Measurements from ENCODE around the gene EPHA1.

EPHA1 gene

GRCh38 chr7:143408686-143409561 lies at the start of gene EPHA1:
Gene EPHA1 (minus strand): TSS chr7:143408856. CDS start chr7:143408805, 51 bp downstream.
- peaks cover 3% of the 10 kb centered on the region; the same call in 1 of the 2 replicates for H3K27me3 ChIP-seq (ENCODE audit: low read depth)
- no peaks in the 10 kb centered on the region for H3K36me3 ChIP-seq (replicated peaks)
- H3K4me3 ChIP-seq, result no peak within 1 kb of the TSS
- in situ Hi-C loops (cut with MboI; ENCODE audit: low sequenced_read_pairs), result no loop called here
- H3K4me1 ChIP-seq, result peaks cover 20% of the 10 kb centered on the region
- peak in 1 of 2 experiments; percentile 45 for DNase-seq (ENCODE audit: low spot score in 2 of 2)
- no peaks in the 10 kb centered on the region for H3K9me3 ChIP-seq

- no peaks in the 10 kb centered on the region for H3K4me1 ChIP-seq
- no peak for DNase-seq (ENCODE audit: low spot score in 2 of 2)
- no peaks in the 10 kb centered on the region for H3K36me3 ChIP-seq (replicated peaks)
- H3K9me3 ChIP-seq, result no peaks in the 10 kb centered on the region
- H3K4me3 ChIP-seq, result no peak overlapping the region
- in situ Hi-C loops (cut with MboI; ENCODE audit: low sequenced_read_pairs), result no loop called here
- no peaks in the 10 kb centered on the region for H3K27me3 ChIP-seq (ENCODE audit: low read depth)
These were observed 49.6 kb upstream of the EPHA1 start for GRCh38 chr7:143458263-143458662.

- in situ Hi-C loops (cut with MboI; ENCODE audit: low sequenced_read_pairs), result no loop called here
- DNase-seq (ENCODE audit: low spot score in 2 of 2), result no peak
- Histone ChIP-seq H3K36me3 (replicated peaks) (no peaks in the 10 kb centered on the region), H3K27me3 (ENCODE audit: low read depth) (no peaks in the 10 kb centered on the region), H3K4me3 (no peak overlapping the region), H3K4me1 (no peaks in the 10 kb centered on the region), H3K9me3 (no peaks in the 10 kb centered on the region)
These were observed 48.5 kb upstream of the EPHA1 start for GRCh38 chr7:143456992-143457793.

- H3K4me1 ChIP-seq, result no peaks in the 10 kb centered on the region
- in situ Hi-C loops (cut with MboI; ENCODE audit: low sequenced_read_pairs), result no loop called here
- H3K27me3 ChIP-seq (ENCODE audit: low read depth), result no peaks in the 10 kb centered on the region
- no peak overlapping the region for H3K4me3 ChIP-seq
- DNase-seq (ENCODE audit: low spot score in 2 of 2), result no peak
- H3K36me3 ChIP-seq (replicated peaks), result no peaks in the 10 kb centered on the region
- H3K9me3 ChIP-seq, result no peaks in the 10 kb centered on the region
These were observed 47.3 kb upstream of the EPHA1 start for GRCh38 chr7:143455942-143456341.

- H3K36me3 ChIP-seq (replicated peaks), result no peaks in the 10 kb centered on the region
- in situ Hi-C loops (cut with MboI; ENCODE audit: low sequenced_read_pairs), result no loop called here
- no peaks in the 10 kb centered on the region for H3K9me3 ChIP-seq
- DNase-seq (ENCODE audit: low spot score in 2 of 2), result no peak
- no peaks in the 10 kb centered on the region for H3K27me3 ChIP-seq (ENCODE audit: low read depth)
- no peaks in the 10 kb centered on the region for H3K4me1 ChIP-seq
- H3K4me3 ChIP-seq, result no peak overlapping the region
These were observed 46.8 kb upstream of the EPHA1 start for GRCh38 chr7:143455491-143455890.

- H3K4me3 ChIP-seq, result no peak overlapping the region
- no peak for DNase-seq (ENCODE audit: low spot score in 2 of 2)
- no peaks in the 10 kb centered on the region for H3K4me1 ChIP-seq
- H3K36me3 ChIP-seq (replicated peaks), result no peaks in the 10 kb centered on the region
- in situ Hi-C loops (cut with MboI; ENCODE audit: low sequenced_read_pairs), result no loop called here
- H3K9me3 ChIP-seq, result no peaks in the 10 kb centered on the region
- 0 out of 2 replicates have a peak, but pooled peaks cover 2% of the 10 kb centered on the region for H3K27me3 ChIP-seq (ENCODE audit: low read depth)
These were observed 45.5 kb upstream of the EPHA1 start for GRCh38 chr7:143454091-143454680.

- in situ Hi-C loops (cut with MboI; ENCODE audit: low sequenced_read_pairs), result no loop called here
- Histone ChIP-seq H3K4me1 (no peaks in the 10 kb centered on the region), H3K27me3 (ENCODE audit: low read depth) (0 out of 2 replicates have a peak, but pooled peaks cover 2% of the 10 kb centered on the region), H3K9me3 (no peaks in the 10 kb centered on the region), H3K4me3 (no peak overlapping the region), H3K36me3 (replicated peaks) (no peaks in the 10 kb centered on the region)
- DNase-seq (ENCODE audit: low spot score in 2 of 2), result no peak
These were observed 43.8 kb upstream of the EPHA1 start for GRCh38 chr7:143452495-143452894.

- in situ Hi-C loops (cut with MboI; ENCODE audit: low sequenced_read_pairs), result no loop called here
- DNase-seq (ENCODE audit: low spot score in 2 of 2), result no peak
- Histone ChIP-seq H3K36me3 (replicated peaks) (no peaks in the 10 kb centered on the region), H3K4me1 (no peaks in the 10 kb centered on the region), H3K9me3 (no peaks in the 10 kb centered on the region), H3K4me3 (no peak overlapping the region), H3K27me3 (ENCODE audit: low read depth) (0 out of 2 replicates have a peak, but pooled peaks cover 2% of the 10 kb centered on the region)
These were observed 43.1 kb upstream of the EPHA1 start for GRCh38 chr7:143451746-143452145.

- DNase-seq (ENCODE audit: low spot score in 2 of 2), result no peak
- H3K27me3 ChIP-seq (ENCODE audit: low read depth), result 0 out of 2 replicates have a peak, but pooled peaks cover 2% of the 10 kb centered on the region
- H3K36me3 ChIP-seq (replicated peaks), result no peaks in the 10 kb centered on the region
- no peaks in the 10 kb centered on the region for H3K4me1 ChIP-seq
- H3K9me3 ChIP-seq, result no peaks in the 10 kb centered on the region
- H3K4me3 ChIP-seq, result no peak overlapping the region
- in situ Hi-C loops (cut with MboI; ENCODE audit: low sequenced_read_pairs), result no loop called here
These were observed 42.5 kb upstream of the EPHA1 start for GRCh38 chr7:143451122-143451521.

- H3K27me3 ChIP-seq (ENCODE audit: low read depth), result 0 out of 2 replicates have a peak, but pooled peaks cover 2% of the 10 kb centered on the region
- DNase-seq (ENCODE audit: low spot score in 2 of 2), result no peak
- H3K4me3 ChIP-seq, result no peak overlapping the region
- in situ Hi-C loops (cut with MboI; ENCODE audit: low sequenced_read_pairs), result no loop called here
- H3K36me3 ChIP-seq (replicated peaks), result no peaks in the 10 kb centered on the region
- H3K4me1 ChIP-seq, result no peaks in the 10 kb centered on the region
- H3K9me3 ChIP-seq, result no peaks in the 10 kb centered on the region
These were observed 41.1 kb upstream of the EPHA1 start for GRCh38 chr7:143449793-143450192.

GRCh38 chr7:143448429-143448828 lies 39.8 kb upstream of the EPHA1 start:
- Histone ChIP-seq H3K27me3 (ENCODE audit: low read depth) (0 out of 2 replicates have a peak, but pooled peaks cover 2% of the 10 kb centered on the region), H3K9me3 (no peaks in the 10 kb centered on the region), H3K4me1 (no peaks in the 10 kb centered on the region), H3K36me3 (replicated peaks) (no peaks in the 10 kb centered on the region), H3K4me3 (no peak overlapping the region)
- in situ Hi-C loops (cut with MboI; ENCODE audit: low sequenced_read_pairs), result no loop called here
- DNase-seq (ENCODE audit: low spot score in 2 of 2), result no peak

GRCh38 chr7:143447466-143447865 lies 38.8 kb upstream of the EPHA1 start:
- Histone ChIP-seq H3K27me3 (ENCODE audit: low read depth) (0 out of 2 replicates have a peak, but pooled peaks cover 2% of the 10 kb centered on the region), H3K9me3 (no peaks in the 10 kb centered on the region), H3K36me3 (replicated peaks) (no peaks in the 10 kb centered on the region), H3K4me1 (no peaks in the 10 kb centered on the region), H3K4me3 (no peak overlapping the region)
- in situ Hi-C loops (cut with MboI; ENCODE audit: low sequenced_read_pairs), result no loop called here
- DNase-seq (ENCODE audit: low spot score in 2 of 2), result no peak

- DNase-seq (ENCODE audit: low spot score in 2 of 2), result no peak
- H3K27me3 ChIP-seq (ENCODE audit: low read depth), result peaks cover 9% of the 10 kb centered on the region; the same call in 1 of the 2 replicates
- no peaks in the 10 kb centered on the region for H3K4me1 ChIP-seq
- H3K9me3 ChIP-seq, result no peaks in the 10 kb centered on the region
- in situ Hi-C loops (cut with MboI; ENCODE audit: low sequenced_read_pairs), result no loop called here
- H3K36me3 ChIP-seq (replicated peaks), result no peaks in the 10 kb centered on the region
- no peak overlapping the region for H3K4me3 ChIP-seq
These were observed 36.1 kb upstream of the EPHA1 start for GRCh38 chr7:143444785-143445184.

All from HAP-1 (cell line).